Large intestine (tissue), 3 donors: ENCODE data around the gene HHLA2. TPM values are rescaled to one million over a fixed set of nuclear protein-coding genes. Genes with fewer than 3 reads are reported as not detected.

ENCODE experiments used
- DNase-seq, 2 donors: peaks; one replicate each; pipeline versions ENCODE4 v3.0.0 to v3.0.0-alpha.2; 2013
- H3K27ac ChIP-seq: one replicate; pipeline ENCODE4 v1.5.1; 2013; ENCODE audit warnings: low read length
- H3K27me3 ChIP-seq: 2 replicates; pipeline ENCODE4 v1.6.1; 2013; ENCODE audit warnings: low read length; ENCODE audit not compliant: control insufficient read depth, insufficient read depth
- H3K36me3 ChIP-seq: 2 replicates; pipeline ENCODE4 v1.6.1; 2013; ENCODE audit warnings: low read length; ENCODE audit not compliant: control insufficient read depth, insufficient read depth
- H3K4me1 ChIP-seq: one replicate; pipeline ENCODE4 v1.6.1; 2013; ENCODE audit warnings: low read length; ENCODE audit not compliant: control insufficient read depth, insufficient read depth
- H3K4me3 ChIP-seq: one replicate; pipeline ENCODE4 v1.5.1; 2013; ENCODE audit warnings: low read length
- H3K9me3 ChIP-seq: one replicate; pipeline ENCODE4 v1.6.1; 2013; ENCODE audit warnings: mild to moderate bottlenecking, low read depth, low read length, moderate library complexity; ENCODE audit not compliant: control insufficient read depth
- WGBS: methylation state at CpG from one replicate; pipeline ENCODE4 v1.1.5; 2013; ENCODE audit warnings: low lambda C conversion rate; ENCODE audit not compliant: insufficient coverage; 5-methylcytosine and 5-hydroxymethylcytosine counted together
- polyA plus RNA-seq: library from polyadenylated mRNA; unstranded; fragments of 120-200 nt; gene quantifications from one replicate; pipeline ENCODE4 v1.2.1, GENCODE V29; 2013

The HHLA2 gene
- polyA plus RNA-seq, 1 donor, result 121 TPM

DNA sequence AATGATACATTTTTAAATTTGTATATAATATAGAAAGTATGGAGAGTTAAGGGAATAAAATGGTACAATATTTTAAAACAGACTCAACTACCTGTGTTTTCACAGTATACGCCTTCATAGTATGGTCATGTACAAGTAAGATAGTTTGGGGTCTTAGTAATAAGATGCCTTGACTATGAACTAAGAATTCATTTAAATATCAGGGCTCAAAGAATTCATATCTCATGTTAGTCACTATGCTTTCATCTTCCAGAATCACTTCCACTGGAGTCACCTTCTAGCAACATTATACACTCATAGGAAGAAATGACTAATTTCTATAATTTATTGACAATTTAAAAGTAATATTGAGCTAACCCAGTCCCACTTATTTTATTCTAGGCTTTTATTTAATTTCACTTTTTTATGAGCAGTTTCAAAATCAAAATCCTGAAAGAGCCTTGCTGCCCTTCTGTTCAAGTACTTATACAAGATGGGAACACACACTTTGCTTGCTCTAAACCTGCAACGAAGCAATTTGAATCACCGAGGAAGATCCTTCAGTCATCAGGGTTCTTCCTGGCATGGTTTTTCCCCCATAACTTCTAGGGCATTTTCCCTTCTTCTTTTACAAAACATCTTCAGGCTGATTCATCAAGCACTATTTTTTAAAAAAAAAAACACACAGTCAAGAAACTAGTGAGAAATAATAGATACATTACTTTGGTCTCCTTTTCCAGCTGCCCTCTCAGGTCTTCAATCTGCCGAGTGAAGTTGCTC is 119.9 kb downstream of the HHLA2 start:
- WGBS, result 100% methylated on average over 4 of the region's 4 CpGs
- H3K36me3 ChIP-seq, result no peaks in the 10 kb centered on the region
- no peak for DNase-seq
- no peaks in the 10 kb centered on the region for H3K27me3 ChIP-seq
- H3K27ac ChIP-seq, result no peak overlapping the region
- no peaks in the 10 kb centered on the region for H3K9me3 ChIP-seq
- H3K4me3 ChIP-seq, result no peak overlapping the region
- H3K4me1 ChIP-seq, result no peaks in the 10 kb centered on the region

DNA sequence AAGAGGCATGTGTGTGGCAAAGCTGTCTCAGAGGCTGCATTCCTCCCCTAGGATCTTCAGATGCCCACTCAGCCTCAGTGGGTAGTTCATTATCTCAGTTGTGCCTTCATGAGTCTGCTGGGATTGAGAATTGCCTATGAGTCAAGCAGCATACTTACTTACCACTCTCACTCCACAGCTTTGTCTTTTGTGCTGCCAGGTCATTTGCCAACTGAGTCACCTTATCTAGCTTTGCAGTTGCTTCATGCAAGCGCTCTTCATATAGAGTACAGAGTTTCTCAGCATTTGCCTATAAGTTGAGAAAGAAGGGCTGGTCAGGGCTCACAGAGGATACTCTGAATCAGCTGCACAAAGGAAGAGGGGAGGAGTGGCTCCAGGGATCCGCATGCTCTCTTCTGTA is 124.6 kb downstream of the HHLA2 start:
- Histone ChIP-seq H3K36me3 (no peaks in the 10 kb centered on the region), H3K27ac (no peak overlapping the region), H3K9me3 (no peaks in the 10 kb centered on the region), H3K27me3 (no peaks in the 10 kb centered on the region), H3K4me1 (no peaks in the 10 kb centered on the region), H3K4me3 (no peak overlapping the region)
- no CpG with 5 or more reads among the region's 2 CpGs for WGBS
- no peak for DNase-seq

Other genes with a start within 250 kb of the HHLA2 start
- gene CD47, start 205.5 kb upstream of the HHLA2 start, polyA plus RNA-seq, result 86.7 TPM
- 31.3 TPM for gene IFT57, start 74.1 kb upstream of the HHLA2 start, polyA plus RNA-seq
- gene MYH15, start 214.0 kb downstream of the HHLA2 start, polyA plus RNA-seq, result 1.0 TPM